Measurements from ENCODE around the gene NSUN4.

Gene NSUN4

DNA sequence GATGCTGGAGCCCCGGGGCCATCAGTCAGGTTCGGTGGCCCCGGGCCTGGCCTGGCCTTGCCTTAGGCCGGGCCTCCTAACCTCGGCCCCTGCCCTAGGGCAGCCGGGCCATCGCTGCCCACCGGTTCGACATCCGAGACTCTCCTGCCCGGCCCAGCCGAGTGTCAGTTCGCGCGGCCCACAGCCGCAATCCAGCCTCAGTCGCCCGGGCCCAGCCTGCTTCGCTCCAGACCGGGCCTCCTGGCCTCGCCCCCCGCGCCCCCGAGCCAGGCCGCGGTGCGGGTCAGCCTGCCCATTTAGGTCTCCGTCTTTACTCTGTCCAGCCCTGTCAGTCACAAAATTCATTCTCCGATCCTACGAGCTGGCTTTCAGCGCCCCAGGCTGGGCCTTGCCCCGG is 38.0 kb upstream of the NSUN4 start:
- DNase-seq (ENCODE audit: low read depth) = no peak
- no peak for TF ChIP-seq CTCF (conservative IDR thresholded peaks at IDR 0.05; ENCODE audit: control insufficient read depth, insufficient read depth, low read depth, low read length)
- peak overlapping the region; percentile 97 for H3K4me3 ChIP-seq (ENCODE audit: control insufficient read depth, low read depth, low read length)

DNA sequence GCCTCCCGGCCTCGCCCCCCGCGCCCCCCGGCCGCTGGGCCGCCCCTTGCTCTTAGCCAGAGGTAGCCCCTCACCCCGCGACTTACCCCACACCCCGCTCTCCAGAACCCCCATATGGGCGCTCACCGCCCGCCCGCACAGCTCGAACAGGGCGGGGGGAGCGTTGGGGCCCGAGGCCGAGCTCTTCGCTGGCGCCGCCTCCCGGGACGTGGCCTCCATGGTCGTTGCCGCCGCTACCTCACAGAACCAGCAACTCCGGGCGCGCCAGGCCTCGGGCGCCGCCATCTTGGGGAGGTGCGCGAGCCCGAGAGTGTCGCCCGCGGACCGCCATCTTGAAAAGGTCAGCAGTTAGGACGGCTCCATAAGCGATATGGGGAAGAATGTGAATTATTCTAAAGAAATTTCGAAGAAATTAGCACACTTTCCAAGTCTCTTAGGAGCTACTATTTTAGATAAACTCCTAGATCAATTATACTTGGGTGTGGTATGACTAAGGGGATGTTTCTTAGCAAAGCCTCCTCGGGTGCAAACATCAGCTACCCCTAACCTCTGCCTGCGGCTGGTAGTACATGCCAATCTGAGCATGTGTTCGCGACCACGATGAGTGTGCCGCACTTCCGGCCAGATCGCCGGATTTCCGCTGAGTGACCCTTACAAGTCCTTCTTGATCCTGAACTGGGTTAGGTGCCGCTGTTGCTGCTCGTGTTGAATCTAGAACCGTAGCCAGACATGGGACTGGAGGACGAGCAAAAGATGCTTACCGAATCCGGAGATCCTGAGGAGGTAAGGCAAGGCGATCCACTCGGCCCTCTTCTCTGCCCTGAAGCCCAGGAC is 37.4 kb upstream of the NSUN4 start, which contains the start of the genes LRRC41 and UQCRH:
Gene LRRC41 (minus strand): TSS at position 579 of the 834 bp plus-strand sequence. CDS start 294 bp downstream, at position 285.
Gene UQCRH (plus strand): TSS at position 661 of the 834 bp plus-strand sequence. CDS start 69 bp downstream, at position 730.
- peak within 1 kb of the TSS; percentile 97 for H3K4me3 ChIP-seq (ENCODE audit: control insufficient read depth, low read depth, low read length)
- no peak for TF ChIP-seq CTCF (conservative IDR thresholded peaks at IDR 0.05; ENCODE audit: control insufficient read depth, insufficient read depth, low read depth, low read length)
- DNase-seq (ENCODE audit: low read depth) = peak; percentile 98

- H3K4me3 ChIP-seq (ENCODE audit: control insufficient read depth, low read depth, low read length) = peak overlapping the region; percentile 97
- TF ChIP-seq CTCF (conservative IDR thresholded peaks at IDR 0.05; ENCODE audit: control insufficient read depth, insufficient read depth, low read depth, low read length) = no peak
- DNase-seq (ENCODE audit: low read depth) = no peak
Measured at GRCh38 chr1:46303872-46304326, 36.7 kb upstream of the NSUN4 start.

DNA sequence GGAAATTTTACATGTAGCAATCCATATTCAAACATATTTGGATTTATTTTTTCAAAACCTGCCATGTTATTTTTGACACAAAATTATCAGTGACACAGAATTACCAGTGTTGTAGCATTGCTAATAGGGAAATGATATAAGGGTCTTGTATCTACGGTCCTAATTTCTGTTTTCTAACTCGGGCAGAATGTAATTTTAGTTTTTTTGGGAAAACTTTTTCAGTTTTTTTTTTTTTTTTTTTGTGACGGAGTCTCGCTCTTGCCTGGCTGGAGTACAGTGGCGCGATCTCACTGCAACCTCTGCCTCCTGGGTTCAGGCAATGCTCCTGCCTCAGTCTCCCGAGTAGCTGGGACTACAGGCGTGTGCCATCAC is 34.5 kb upstream of the NSUN4 start:
- no peak for TF ChIP-seq CTCF (conservative IDR thresholded peaks at IDR 0.05; ENCODE audit: control insufficient read depth, insufficient read depth, low read depth, low read length)
- DNase-seq (ENCODE audit: low read depth) = no peak
- H3K4me3 ChIP-seq (ENCODE audit: control insufficient read depth, low read depth, low read length) = no peak overlapping the region

DNA sequence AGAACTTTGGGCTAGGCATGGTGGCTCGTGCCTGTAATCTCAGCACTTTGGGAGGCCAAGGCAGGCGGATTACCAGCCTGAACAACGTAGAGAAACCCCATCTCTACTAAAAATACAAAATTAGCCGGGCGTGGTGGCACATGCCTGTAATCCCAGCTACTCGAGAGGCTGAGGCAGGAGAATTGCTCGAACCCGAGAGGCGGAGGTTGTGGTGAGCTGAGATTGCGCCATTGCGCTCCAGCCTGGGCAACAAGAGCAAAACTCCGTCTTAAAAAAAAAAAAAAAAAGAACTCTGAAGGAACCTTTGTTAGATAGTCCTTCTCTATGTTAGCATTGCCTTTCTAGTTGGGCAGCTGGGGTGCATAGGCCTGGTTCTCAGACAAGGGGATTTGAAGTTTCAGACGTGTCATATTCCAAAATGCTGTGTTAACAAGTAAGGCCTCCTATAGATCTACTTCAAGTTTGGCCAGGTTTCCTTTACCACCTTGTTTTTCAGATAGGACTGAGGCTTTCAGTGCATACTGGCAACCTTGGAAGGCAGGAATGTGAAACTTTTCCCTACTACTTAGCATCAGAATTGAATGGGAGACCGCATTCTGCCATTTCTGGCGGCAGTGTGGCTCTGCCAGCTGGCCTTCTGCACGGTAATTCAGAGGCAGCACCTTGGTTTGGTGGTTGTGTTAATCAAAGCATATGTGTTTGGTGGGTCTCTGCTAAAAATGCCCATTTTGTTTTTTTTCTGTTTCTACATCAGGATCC is 31.0 kb upstream of the NSUN4 start:
- no peak for DNase-seq (ENCODE audit: low read depth)
- H3K4me3 ChIP-seq (ENCODE audit: control insufficient read depth, low read depth, low read length) = no peak overlapping the region
- TF ChIP-seq CTCF (conservative IDR thresholded peaks at IDR 0.05; ENCODE audit: control insufficient read depth, insufficient read depth, low read depth, low read length) = no peak

GRCh38 chr1:46310321-46310720 is 30.3 kb upstream of the NSUN4 start:
- TF ChIP-seq CTCF (conservative IDR thresholded peaks at IDR 0.05; ENCODE audit: control insufficient read depth, insufficient read depth, low read depth, low read length) = no peak
- DNase-seq (ENCODE audit: low read depth) = no peak

More at GRCh38 chr1:46310321-46310720, 30.3 kb upstream of the NSUN4 start:
- no peak overlapping the region for H3K4me3 ChIP-seq (ENCODE audit: control insufficient read depth, low read depth, low read length)

Measured in fibroblast of mammary gland (primary cell).